Neuronal stem cell (in vitro differentiated cells): ENCODE measurements around the gene DHRS7B.

Source experiments
- DNase-seq: peaks from one replicate; pipeline ENCODE4 v3.0.0-alpha.2; 2013; ENCODE audit warnings: low spot score
- H2AFZ ChIP-seq: one replicate; pipeline ENCODE4 v1.6.1; 2013; ENCODE audit warnings: mild to moderate bottlenecking, low read length, inconsistent platforms
- H2AK5ac ChIP-seq: 2 replicates; pipeline ENCODE4 v1.6.1; 2013; ENCODE audit warnings: low read depth, mild to moderate bottlenecking, inconsistent platforms, low read length, moderate library complexity, mixed read lengths
- H2BK120ac ChIP-seq: 2 replicates; pipeline ENCODE4 v1.6.1; 2013; ENCODE audit warnings: low read depth, mild to moderate bottlenecking, inconsistent platforms, low read length, moderate library complexity, mixed read lengths
- H2BK12ac ChIP-seq: one replicate; pipeline ENCODE4 v1.6.1; 2013; ENCODE audit warnings: low read length, inconsistent platforms
- H2BK15ac ChIP-seq: 2 replicates; pipeline ENCODE4 v1.6.1; 2013; ENCODE audit warnings: mild to moderate bottlenecking, low read length, inconsistent platforms, mixed read lengths
- H2BK5ac ChIP-seq: one replicate; pipeline ENCODE4 v1.6.1; 2013; ENCODE audit warnings: inconsistent platforms, mild to moderate bottlenecking, low read length, moderate library complexity
- H3K14ac ChIP-seq: one replicate; pipeline ENCODE4 v1.6.1; 2013; ENCODE audit warnings: low read length, inconsistent platforms
- H3K18ac ChIP-seq: 2 replicates; pipeline ENCODE4 v1.6.1; 2013; ENCODE audit warnings: low read length, inconsistent platforms
- H3K23ac ChIP-seq: 2 replicates; pipeline ENCODE4 v1.6.1; 2013; ENCODE audit warnings: low read depth, mild to moderate bottlenecking, mixed read lengths, low read length, inconsistent platforms; ENCODE audit not compliant: poor library complexity
- H3K27ac ChIP-seq: replicated peaks from 3 replicates; pipeline ENCODE4 v1.5.1; 2013; ENCODE audit warnings: low read length, inconsistent platforms
- H3K27me3 ChIP-seq, 3 experiments: 2 replicates each; pipeline ENCODE4 v1.6.1; 2013; ENCODE audit warnings: low read length in 3 of 3, mild to moderate bottlenecking in 2 of 3, inconsistent platforms in 1 of 3, low read depth in 1 of 3, mixed read lengths in 1 of 3, moderate library complexity in 1 of 3; ENCODE audit not compliant: control insufficient read depth in 3 of 3, insufficient read depth in 3 of 3
- H3K36me3 ChIP-seq, 2 donors: replicated peaks in 1 of 2; 2 replicates each; pipeline ENCODE4 v1.6.1; 2013; ENCODE audit warnings: low read length in 2 of 2; ENCODE audit not compliant: control insufficient read depth in 2 of 2, insufficient read depth in 2 of 2
- H3K4ac ChIP-seq: 2 replicates; pipeline ENCODE4 v1.6.1; 2013; ENCODE audit warnings: inconsistent platforms, mild to moderate bottlenecking, low read length, moderate library complexity
- H3K4me1 ChIP-seq, 2 donors: 1 replicate in 1 of 2; 2 replicates in 1 of 2; pipeline ENCODE4 v1.6.1; 2013; ENCODE audit warnings: low read length in 2 of 2, low read depth in 1 of 2; ENCODE audit not compliant: control insufficient read depth in 2 of 2, insufficient read depth in 1 of 2
- H3K4me2 ChIP-seq: one replicate; pipeline ENCODE4 v1.6.1; 2013; ENCODE audit warnings: mild to moderate bottlenecking, low read length, inconsistent platforms; ENCODE audit not compliant: insufficient read depth, poor library complexity, severe bottlenecking
- H3K4me3 ChIP-seq, 2 donors: 2 replicates each; pipeline ENCODE4 v1.5.1; 2013; ENCODE audit warnings: low read length in 2 of 2, mild to moderate bottlenecking in 2 of 2, inconsistent platforms in 1 of 2, moderate library complexity in 1 of 2
- H3K79me1 ChIP-seq: one replicate; pipeline ENCODE4 v1.6.1; 2013; ENCODE audit warnings: low read depth, mild to moderate bottlenecking, inconsistent platforms, low read length, moderate library complexity
- H3K9ac ChIP-seq: one replicate; pipeline ENCODE4 v1.6.1; 2013; ENCODE audit warnings: mild to moderate bottlenecking, low read depth, low read length, inconsistent platforms; ENCODE audit not compliant: poor library complexity
- H3K9me3 ChIP-seq, 2 donors: replicated peaks in 1 of 2; 2 replicates each; pipeline versions ENCODE3 to v1.6.1; 2013; ENCODE audit warnings: low read length in 2 of 2, mild to moderate bottlenecking in 2 of 2, inconsistent platforms in 1 of 2, low read depth in 1 of 2, mixed read lengths in 1 of 2, moderate library complexity in 1 of 2; ENCODE audit not compliant: control insufficient read depth in 2 of 2, insufficient read depth in 1 of 2
- H4K8ac ChIP-seq: one replicate; pipeline ENCODE4 v1.6.1; 2013; ENCODE audit warnings: low read depth, mild to moderate bottlenecking, inconsistent platforms, low read length, moderate library complexity
- H4K91ac ChIP-seq: one replicate; pipeline ENCODE4 v1.6.1; 2013; ENCODE audit warnings: low read length, low read depth, mild to moderate bottlenecking, inconsistent platforms; ENCODE audit not compliant: poor library complexity
- WGBS, 2 donors: extraction: QIAGEN DNeasy Blood & Tissue Kit; methylation state at CpG; one replicate each; pipeline ENCODE4 v1.1.7; 2013; ENCODE audit warnings: missing lambda C conversion rate in 2 of 2, mixed read lengths in 1 of 2; ENCODE audit not compliant: insufficient read length in 2 of 2, insufficient replicate concordance in 1 of 2; ENCODE audit errors: extremely low coverage in 2 of 2; 5-methylcytosine and 5-hydroxymethylcytosine counted together

Gene DHRS7B

GRCh38 chr17:21127509-21128077, 829 bp downstream of the DHRS7B start:
- H3K4me3 ChIP-seq: peak overlapping the region; percentile 90
- H4K8ac ChIP-seq: no peak overlapping the region
- H3K79me1 ChIP-seq: peaks cover 4% of the 10 kb centered on the region
- no peak overlapping the region for H2BK120ac ChIP-seq
- no peaks in the 10 kb centered on the region for H3K9me3 ChIP-seq
- WGBS, 2 donors: no CpG with 5 or more reads among the region's 9 CpGs
- no peak overlapping the region for H2AK5ac ChIP-seq
- peak overlapping the region; percentile 97 for H2AFZ ChIP-seq
- H2BK5ac ChIP-seq: peak overlapping the region; percentile 75
- H3K36me3 ChIP-seq: no peaks in the 10 kb centered on the region
- H3K9ac ChIP-seq: peak overlapping the region; percentile 91
- H2BK15ac ChIP-seq: no peak overlapping the region
- peaks cover 3 to 4% of the 10 kb centered on the region in 2 donors for H3K4me1 ChIP-seq
- H3K4ac ChIP-seq: no peak overlapping the region
- no peak for DNase-seq
- H3K4me2 ChIP-seq: peak overlapping the region; percentile 89
- peak overlapping the region; percentile 95 for H3K18ac ChIP-seq
- H3K23ac ChIP-seq: peak overlapping the region; percentile 97
- H2BK12ac ChIP-seq: no peak overlapping the region
- H3K27ac ChIP-seq: no peak overlapping the region
- no peak overlapping the region for H4K91ac ChIP-seq
- no peaks in the 10 kb centered on the region for H3K27me3 ChIP-seq
- no peak overlapping the region for H3K14ac ChIP-seq

- peaks cover 3 to 4% of the 10 kb centered on the region in 2 donors for H3K4me1 ChIP-seq
- H2BK15ac ChIP-seq: no peak overlapping the region
- H3K79me1 ChIP-seq: peaks cover 4% of the 10 kb centered on the region
- H2AK5ac ChIP-seq: no peak overlapping the region
- no CpG with 5 or more reads among the region's 9 CpGs for WGBS, 2 donors
- no peaks in the 10 kb centered on the region for H3K27me3 ChIP-seq
- peaks cover 0 to 3% of the 10 kb centered on the region in 2 donors for H3K9me3 ChIP-seq
- H3K14ac ChIP-seq: no peak overlapping the region
- no peak overlapping the region for H3K27ac ChIP-seq
- H3K23ac ChIP-seq: no peak overlapping the region
- no peak overlapping the region for H4K8ac ChIP-seq
- no peak for DNase-seq
- no peak overlapping the region for H2BK120ac ChIP-seq
- H3K9ac ChIP-seq: no peak overlapping the region
- no peaks in the 10 kb centered on the region for H3K36me3 ChIP-seq
- no peak overlapping the region for H2BK12ac ChIP-seq
- H4K91ac ChIP-seq: no peak overlapping the region
- H3K4me2 ChIP-seq: no peak overlapping the region
- H3K18ac ChIP-seq: no peak overlapping the region
- H3K4me3 ChIP-seq: no peak overlapping the region
- H2AFZ ChIP-seq: no peak overlapping the region
- no peak overlapping the region for H3K4ac ChIP-seq
- no peak overlapping the region for H2BK5ac ChIP-seq
Observed at GRCh38 chr17:21129023-21129681, 2.4 kb downstream of the DHRS7B start.

- no peak overlapping the region for H3K18ac ChIP-seq
- no peak overlapping the region for H3K4me2 ChIP-seq
- H3K4me1 ChIP-seq: peaks cover 3 to 4% of the 10 kb centered on the region in 2 donors
- H3K27me3 ChIP-seq: no peaks in the 10 kb centered on the region
- peaks cover 4% of the 10 kb centered on the region for H3K79me1 ChIP-seq
- no peak overlapping the region for H2BK120ac ChIP-seq
- H3K23ac ChIP-seq: no peak overlapping the region
- no CpG with 5 or more reads among the region's 4 CpGs for WGBS, 2 donors
- DNase-seq: no peak
- no peak overlapping the region for H2BK12ac ChIP-seq
- no peak overlapping the region for H2BK15ac ChIP-seq
- no peak overlapping the region for H3K27ac ChIP-seq
- H4K8ac ChIP-seq: no peak overlapping the region
- no peak overlapping the region for H3K4me3 ChIP-seq
- no peak overlapping the region for H4K91ac ChIP-seq
- no peak overlapping the region for H3K14ac ChIP-seq
- peaks cover 2 to 7% of the 10 kb centered on the region in 2 donors for H3K9me3 ChIP-seq
- no peak overlapping the region for H3K9ac ChIP-seq
- no peak overlapping the region for H3K4ac ChIP-seq
- no peak overlapping the region for H2AK5ac ChIP-seq
- no peak overlapping the region for H2BK5ac ChIP-seq
- no peaks in the 10 kb centered on the region for H3K36me3 ChIP-seq
- no peak overlapping the region for H2AFZ ChIP-seq
Observed at GRCh38 chr17:21131137-21131536, 4.4 kb downstream of the DHRS7B start.

GRCh38 chr17:21132428-21132827, 5.7 kb downstream of the DHRS7B start:
- Histone ChIP-seq H3K4me3 (no peak overlapping the region), H3K79me1 (peaks cover under 1% of the 10 kb centered on the region)

More at GRCh38 chr17:21132428-21132827, 5.7 kb downstream of the DHRS7B start:
- Histone ChIP-seq H2BK15ac (no peak overlapping the region), H3K4me2 (no peak overlapping the region), H4K8ac (no peak overlapping the region), H2AK5ac (no peak overlapping the region), H4K91ac (no peak overlapping the region), H3K23ac (no peak overlapping the region), H3K18ac (no peak overlapping the region), H3K9ac (no peak overlapping the region), H3K4ac (no peak overlapping the region), H2BK120ac (no peak overlapping the region), H2AFZ (no peak overlapping the region), H2BK12ac (no peak overlapping the region), H3K9me3 (peaks cover 2 to 11% of the 10 kb centered on the region in 2 donors), H3K27ac (no peak overlapping the region), H3K4me1 (peaks cover 0 to 3% of the 10 kb centered on the region in 2 donors), H3K36me3 (no peaks in the 10 kb centered on the region), H2BK5ac (no peak overlapping the region), H3K27me3 (no peaks in the 10 kb centered on the region), H3K14ac (no peak overlapping the region)
- WGBS, 2 donors: no CpG with 5 or more reads among the region's 1 CpG
- DNase-seq: no peak
